T47D (cell line): Measurements from ENCODE around the gene PRPH.
"Not testable (repeated sequence)": the region's sequence is repeated elsewhere in the genome, so short reads cannot be mapped to it uniquely, and the experiment has no call there.

Source experiments
- DNase-seq, 2 experiments: peaks; one replicate each; pipeline versions ENCODE4 v3.0.0 to v3.0.0-alpha.2; 2011 to 2012; ENCODE audit warnings: low read depth in 1 of 2, low spot score in 1 of 2
- JUND ChIP-seq: IDR thresholded peaks from 2 replicates; pipeline ENCODE4 v1.6.1; 2012; ENCODE audit warnings: low read depth
- in situ Hi-C: cut with HindIII; loops from 2 replicates; pipeline ENCODE4 v1.10.0; 2016; ENCODE audit warnings: low sequenced_read_pairs, low pct_unique_long_range_greater_than_20kb

The PRPH gene

DNA sequence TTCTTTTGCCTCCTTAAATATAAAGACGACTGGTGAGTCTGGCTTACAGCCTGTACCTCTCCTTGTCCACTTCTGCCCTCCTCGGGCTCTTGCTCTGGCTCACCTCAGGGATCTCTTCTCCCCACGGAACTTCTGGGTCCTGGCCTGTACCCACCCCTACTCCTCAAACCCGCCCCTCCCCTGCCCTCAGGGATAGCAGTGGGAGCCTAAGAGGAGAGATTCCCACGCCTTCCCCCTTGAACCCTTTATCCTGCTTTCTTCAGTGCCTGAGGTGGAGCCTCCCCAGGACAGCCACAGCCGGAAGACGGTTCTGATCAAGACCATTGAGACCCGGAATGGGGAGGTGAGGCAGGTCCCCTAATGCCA, 2.7 kb downstream of the PRPH start:
- in situ Hi-C loops: no loop called here
- no peak for DNase-seq
- no peak for TF ChIP-seq JUND

DNA sequence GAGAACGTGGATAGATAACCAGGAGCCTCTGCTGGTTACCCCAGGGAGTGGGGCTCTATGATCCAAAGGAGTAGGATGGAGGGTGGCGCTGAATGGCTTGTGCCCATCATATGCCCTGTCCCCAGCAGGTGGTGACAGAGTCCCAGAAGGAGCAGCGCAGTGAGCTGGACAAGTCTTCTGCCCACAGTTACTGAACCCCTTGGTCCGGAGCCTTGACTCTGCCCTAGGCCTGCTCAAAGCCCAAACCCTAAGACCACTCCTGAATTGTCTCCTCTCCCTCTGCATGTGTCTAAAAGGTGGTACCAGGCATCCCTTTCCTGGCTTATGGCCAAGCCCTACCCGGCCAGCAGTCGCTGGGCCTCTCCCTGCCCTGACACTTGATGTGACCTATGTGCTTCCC, 3.2 kb downstream of the PRPH start:
- in situ Hi-C loops: no loop called here
- no peak for TF ChIP-seq JUND

GRCh38 chr12:49301760-49302159, 6.8 kb downstream of the PRPH start:
- in situ Hi-C loops: no loop called here
- TF ChIP-seq JUND: no peak
- DNase-seq: no peak

More for the DNA sequence above, 3.2 kb downstream of the PRPH start:
- DNase-seq: peak in 1 of 2 experiments; percentile 60

DNA sequence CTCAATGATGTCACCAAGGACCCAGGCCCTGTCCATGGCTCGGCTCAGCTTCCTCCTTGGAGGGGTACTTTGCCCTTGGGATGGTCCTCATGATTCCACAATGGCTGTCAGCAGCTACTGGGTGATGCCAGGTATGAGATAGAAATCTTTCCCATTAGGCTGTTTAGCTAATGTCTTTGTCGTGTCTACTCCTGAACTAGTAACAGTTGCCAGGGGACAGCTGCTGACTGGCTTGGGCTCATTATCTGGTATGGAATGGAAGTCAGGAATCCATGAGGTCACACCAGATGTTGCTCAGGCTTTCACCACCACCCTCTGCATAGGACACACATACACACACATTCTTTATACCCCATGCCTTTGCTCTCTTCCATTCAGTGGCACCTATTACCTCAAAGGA, 9.2 kb downstream of the PRPH start:
- TF ChIP-seq JUND: no peak
- DNase-seq: no peak
- in situ Hi-C loops: no loop called here

DNA sequence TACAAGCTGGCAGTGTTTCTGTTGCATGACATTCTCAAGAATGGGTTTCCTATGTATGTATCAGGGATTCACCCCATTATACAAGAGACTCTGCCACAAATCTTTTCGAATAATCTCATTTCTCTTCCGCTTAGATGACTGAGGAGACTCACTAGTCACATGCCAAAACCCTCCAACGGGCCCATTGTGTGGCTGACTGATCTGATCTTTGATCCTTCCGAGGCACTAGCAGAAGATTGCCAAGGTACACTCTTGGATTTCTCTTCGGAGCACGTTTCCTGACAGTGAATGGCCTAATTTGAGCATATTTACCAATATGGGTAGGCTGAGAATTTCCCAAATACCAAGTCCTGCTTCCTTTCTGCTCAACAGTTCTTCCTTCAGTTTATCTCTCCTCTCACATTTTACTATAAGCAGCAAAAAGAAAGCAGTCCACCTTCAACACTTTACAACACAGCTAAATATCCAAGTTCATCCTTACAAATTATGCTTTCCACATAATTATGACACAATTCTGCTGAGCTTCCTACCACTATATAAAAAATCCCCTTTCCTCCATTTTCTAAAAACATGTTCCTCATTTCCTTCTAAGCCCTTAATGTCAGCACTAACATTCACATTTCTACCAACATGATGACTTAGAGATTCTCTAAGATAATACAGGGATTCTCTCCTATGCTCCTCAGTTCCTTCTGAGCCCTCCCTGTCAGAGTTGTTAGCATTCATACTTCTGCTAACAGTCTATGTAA, 11.0 kb downstream of the PRPH start:
- DNase-seq: no peak
- TF ChIP-seq JUND: no peak
- in situ Hi-C loops: no loop called here

GRCh38 chr12:49309386-49309785, 14.4 kb downstream of the PRPH start:
- no peak for DNase-seq
- in situ Hi-C loops: no loop called here
- TF ChIP-seq JUND: no peak

DNA sequence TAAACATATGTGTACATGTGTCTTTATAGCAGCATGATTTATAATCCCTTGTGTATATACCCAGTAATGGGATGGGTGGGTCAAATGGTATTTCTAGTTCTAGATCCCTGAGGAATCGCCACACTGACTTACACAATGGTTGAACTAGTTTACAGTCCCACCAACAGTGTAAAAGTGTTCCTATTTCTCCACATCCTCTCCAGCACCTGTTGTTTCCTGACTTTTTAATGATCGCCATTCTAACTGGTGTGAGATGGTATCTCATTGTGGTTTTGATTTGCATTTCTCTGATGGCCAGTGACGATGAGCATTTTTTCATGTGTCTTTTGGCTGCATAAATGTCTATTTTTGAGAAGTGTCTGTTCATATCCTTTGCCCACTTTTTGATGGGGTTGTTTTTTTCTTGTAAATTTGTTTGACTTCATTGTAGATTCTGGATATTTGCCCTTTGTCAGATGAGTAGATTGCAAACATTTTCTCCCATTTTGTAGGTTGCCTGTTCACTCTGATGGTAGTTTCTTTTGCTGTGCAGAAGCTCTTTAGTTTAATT, 15.6 kb downstream of the PRPH start:
- in situ Hi-C loops, DNase-seq: not testable (repeated sequence)

DNA sequence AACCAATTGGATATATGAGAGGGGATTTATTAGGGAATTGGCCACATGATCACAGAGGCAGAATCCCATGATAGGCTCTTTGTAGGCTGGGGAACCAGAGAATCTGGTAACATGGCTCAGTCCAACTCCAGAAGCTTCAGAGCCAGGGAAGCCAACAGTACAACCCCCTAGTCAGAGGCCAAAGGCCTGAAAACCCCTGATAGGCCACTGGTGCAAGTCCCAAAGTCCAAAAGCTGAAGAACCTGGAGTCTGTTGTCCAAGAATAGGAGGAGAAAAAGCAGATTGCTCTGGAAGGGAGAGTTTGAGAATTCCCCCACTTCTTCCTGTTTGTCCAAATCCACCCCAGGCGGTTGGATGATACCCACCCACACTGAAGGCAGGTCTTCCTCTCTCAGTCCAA, 19.9 kb downstream of the PRPH start:
- in situ Hi-C loops: no loop called here
- TF ChIP-seq JUND: no peak

GRCh38 chr12:49317118-49317517, 22.2 kb downstream of the PRPH start:
- in situ Hi-C loops, DNase-seq: not testable (repeated sequence)

More for the DNA sequence above, 19.9 kb downstream of the PRPH start:
- no peak for DNase-seq

- in situ Hi-C loops, DNase-seq: not testable (repeated sequence)
Observed at GRCh38 chr12:49320411-49321103, 25.6 kb downstream of the PRPH start.

DNA sequence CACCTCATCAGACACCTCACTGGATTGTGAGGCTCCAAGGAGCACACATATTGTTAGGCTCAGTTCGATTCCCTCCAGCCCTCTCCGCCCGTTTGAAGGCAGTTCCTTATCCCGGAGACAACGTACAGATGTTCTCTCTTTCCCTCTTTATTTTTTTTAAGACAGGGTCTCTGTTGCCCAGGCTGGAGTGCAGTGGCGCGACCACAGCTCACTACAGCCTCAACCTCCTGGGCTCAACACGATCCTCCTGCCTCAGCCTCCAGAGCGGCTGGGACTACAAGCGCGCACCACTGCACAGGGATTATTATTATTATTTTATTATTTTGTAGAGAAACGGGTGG, 27.4 kb downstream of the PRPH start:
- in situ Hi-C loops: no loop called here
- TF ChIP-seq JUND: no peak
- no peak for DNase-seq

- in situ Hi-C loops: no loop called here
- TF ChIP-seq JUND: no peak
- DNase-seq: peak; percentile 100
Observed at GRCh38 chr12:49322708-49323523, 28.0 kb downstream of the PRPH start, which contains the start of gene TROAP. Gene TROAP, plus strand, starts transcription at chr12:49323255. Its CDS starts 354 bp downstream, at chr12:49323609.
